H1 (cell line): ENCODE measurements around the gene PILRB. TPM values are rescaled to one million over a fixed set of nuclear protein-coding genes. Genes with fewer than 3 reads are reported as not detected.
"Not testable (repeated sequence)": the region's sequence is repeated elsewhere in the genome, so short reads cannot be mapped to it uniquely, and the experiment has no call there.

Source experiments
- CTCF ChIA-PET: fragments of 300-600 bp; sonication (Branson Sonifier 250); formaldehyde crosslinking; loops from one replicate; lab custom pipeline; 2021; ENCODE audit not compliant: partially characterized antibody; lab: Charles Lee
- POLR2A ChIA-PET: fragments of 300-600 bp; sonication (Branson Sonifier 250); formaldehyde crosslinking; loops from one replicate; lab custom pipeline; 2021; ENCODE audit warnings: inconsistent platforms; ENCODE audit not compliant: partially characterized antibody; lab: Charles Lee
- DNase-seq, 2 experiments: peaks; one replicate each; pipeline versions ENCODE4 v3.0.0 to v3.0.0-alpha.2; 2010 to 2022; ENCODE audit warnings: low spot score in 2 of 2, low read depth in 1 of 2, mixed read lengths in 1 of 2
- FAIRE-seq: peaks from 2 replicates; lab custom pipeline; 2011; peaks lifted over from hg19 to GRCh38; lab: Jason Lieb, UNC
- H2AFZ ChIP-seq: 2 replicates; pipeline ENCODE4 v1.8.1; 2012; ENCODE audit warnings: low read length, inconsistent platforms
- H2AK5ac ChIP-seq: 2 replicates; pipeline ENCODE4 v1.6.1; 2013; ENCODE audit warnings: low read depth, low read length
- H2BK120ac ChIP-seq: replicated peaks from 2 replicates; pipeline ENCODE3; 2013; ENCODE audit warnings: low read depth, low read length, inconsistent platforms
- H2BK12ac ChIP-seq: 2 replicates; pipeline ENCODE4 v1.6.1; 2013; ENCODE audit warnings: low read depth, low read length
- H2BK15ac ChIP-seq: 2 replicates; pipeline ENCODE4 v1.6.1; 2013; ENCODE audit warnings: low read length
- H2BK20ac ChIP-seq: 2 replicates; pipeline ENCODE4 v1.6.1; 2013; ENCODE audit warnings: low read length
- H2BK5ac ChIP-seq: 2 replicates; pipeline ENCODE4 v1.6.1; 2013; ENCODE audit warnings: low read depth, low read length
- H3K14ac ChIP-seq: 2 replicates; pipeline ENCODE4 v1.6.1; 2013; ENCODE audit warnings: inconsistent platforms; ENCODE audit not compliant: insufficient read length
- H3K18ac ChIP-seq: 2 replicates; pipeline ENCODE4 v1.6.1; 2013; ENCODE audit warnings: low read length; ENCODE audit errors: extremely low read depth
- H3K23ac ChIP-seq: 2 replicates; pipeline ENCODE4 v1.6.1; 2013; ENCODE audit warnings: inconsistent platforms; ENCODE audit not compliant: insufficient read length
- H3K23me2 ChIP-seq: 2 replicates; pipeline ENCODE4 v1.6.1; 2013; ENCODE audit warnings: low read depth, low read length
- H3K27ac ChIP-seq: 2 replicates; pipeline ENCODE4 v1.6.1; 2011; ENCODE audit warnings: low read depth, low read length, inconsistent platforms
- H3K27me3 ChIP-seq, 4 experiments: replicated peaks in 1 of 4; 1 replicate in 1 of 4; 2 replicates in 3 of 4; pipeline versions ENCODE4 v1.6.1 to v1.8.1; 2011 to 2013; ENCODE audit warnings: low read length in 3 of 4, mild to moderate bottlenecking in 3 of 4, inconsistent platforms in 2 of 4, mixed read lengths in 2 of 4, moderate library complexity in 1 of 4; ENCODE audit not compliant: control insufficient read depth in 3 of 4, insufficient read depth in 3 of 4; ENCODE audit errors: extremely low read depth in 1 of 4
- H3K36me3 ChIP-seq, 4 experiments: 2 replicates each; pipeline versions ENCODE4 v1.6.1 to v1.8.1; 2011 to 2013; ENCODE audit warnings: mild to moderate bottlenecking in 4 of 4, low read length in 3 of 4, moderate library complexity in 2 of 4, control low read depth in 1 of 4, inconsistent platforms in 1 of 4; ENCODE audit not compliant: insufficient read depth in 4 of 4, control insufficient read depth in 2 of 4
- H3K4ac ChIP-seq: replicated peaks from 2 replicates; pipeline ENCODE3; 2013; ENCODE audit warnings: low read length, low read depth, mixed read lengths, inconsistent platforms; ENCODE audit not compliant: insufficient read length
- H3K4me1 ChIP-seq, 4 experiments: replicated peaks in 1 of 4; 1 replicate in 1 of 4; 2 replicates in 3 of 4; pipeline versions ENCODE4 v1.6.1 to v1.8.1; 2011 to 2013; ENCODE audit warnings: low read length in 3 of 4, inconsistent platforms in 2 of 4, mixed read lengths in 1 of 4; ENCODE audit not compliant: insufficient read depth in 4 of 4, control insufficient read depth in 3 of 4
- H3K4me2 ChIP-seq, 2 experiments: 2 replicates each; pipeline versions ENCODE4 v1.6.1 to v1.8.1; 2011 to 2013; ENCODE audit warnings: low read depth in 2 of 2, low read length in 2 of 2, control low read depth in 1 of 2, inconsistent platforms in 1 of 2, mild to moderate bottlenecking in 1 of 2; ENCODE audit not compliant: insufficient read depth in 1 of 2
- H3K4me3 ChIP-seq, 4 experiments: fragments of 200-600, 300-600 bp in 1 of 4; sonication (generic), shearing (Covaris generic), sonication (Bioruptor Twin) in 1 of 4; 2 replicates each; pipeline versions ENCODE4 v1.5.1 to v1.8.1; 2011 to 2016; ENCODE audit warnings: low read length in 4 of 4, low read depth in 3 of 4, control low read depth in 2 of 4, inconsistent platforms in 2 of 4, mild to moderate bottlenecking in 2 of 4, mixed read lengths in 1 of 4, moderate library complexity in 1 of 4; ENCODE audit not compliant: insufficient read depth in 2 of 4; ENCODE audit errors: extremely low read depth in 1 of 4
- H3K56ac ChIP-seq: replicated peaks from 2 replicates; pipeline ENCODE3; 2013; ENCODE audit warnings: low read depth, mild to moderate bottlenecking, mixed read lengths, low read length, inconsistent platforms; ENCODE audit not compliant: insufficient read length
- H3K79me1 ChIP-seq: 2 replicates; pipeline ENCODE4 v1.6.1; 2013; ENCODE audit warnings: low read depth, low read length, control low read depth
- H3K79me2 ChIP-seq, 2 experiments: 2 replicates each; pipeline versions ENCODE4 v1.6.1 to v1.8.1; 2012 to 2013; ENCODE audit warnings: low read length in 2 of 2, mild to moderate bottlenecking in 2 of 2, inconsistent platforms in 1 of 2; ENCODE audit not compliant: insufficient read depth in 2 of 2, control insufficient read depth in 1 of 2
- H3K9ac ChIP-seq, 4 experiments: replicated peaks in 1 of 4; 1 replicate in 1 of 4; 2 replicates in 3 of 4; pipeline versions ENCODE4 v1.6.1 to v1.8.1; 2011 to 2013; ENCODE audit warnings: low read depth in 3 of 4, low read length in 3 of 4, control low read depth in 2 of 4, mild to moderate bottlenecking in 2 of 4, moderate library complexity in 2 of 4, inconsistent platforms in 1 of 4; ENCODE audit errors: extremely low read depth in 1 of 4
- H3K9me3 ChIP-seq, 2 experiments: 2 replicates each; pipeline versions ENCODE4 v1.6.1 to v1.8.1; 2012 to 2013; ENCODE audit warnings: mild to moderate bottlenecking in 2 of 2, moderate library complexity in 2 of 2, control low read depth in 1 of 2, inconsistent platforms in 1 of 2, low read depth in 1 of 2, low read length in 1 of 2, mixed read lengths in 1 of 2; ENCODE audit not compliant: insufficient read depth in 2 of 2
- H4K20me1 ChIP-seq, 2 experiments: replicated peaks in 1 of 2; 2 replicates each; pipeline versions ENCODE3 to v1.8.1; 2011 to 2013; ENCODE audit warnings: inconsistent platforms in 2 of 2, low read length in 2 of 2, mild to moderate bottlenecking in 1 of 2; ENCODE audit not compliant: insufficient read depth in 2 of 2, control insufficient read depth in 1 of 2
- H4K5ac ChIP-seq: 2 replicates; pipeline ENCODE4 v1.6.1; 2013; ENCODE audit warnings: low read length, low read depth, mixed read lengths, inconsistent platforms; ENCODE audit not compliant: insufficient read length
- H4K8ac ChIP-seq: 2 replicates; pipeline ENCODE4 v1.8.0; 2013; ENCODE audit warnings: mild to moderate bottlenecking, moderate library complexity, low read length, inconsistent platforms; ENCODE audit not compliant: insufficient read depth; ENCODE audit errors: extremely low read depth
- H4K91ac ChIP-seq: replicated peaks from 2 replicates; pipeline ENCODE3; 2013; ENCODE audit warnings: low read length, mixed read lengths, inconsistent platforms; ENCODE audit not compliant: insufficient read length
- CTCF ChIP-seq, 3 experiments: IDR thresholded peaks; 1 replicate in 2 of 3; 2 replicates in 1 of 3; pipeline versions ENCODE4 v1.5.1 to v1.6.1; 2011; ENCODE audit warnings: low read length in 3 of 3, mild to moderate bottlenecking in 3 of 3, inconsistent platforms in 2 of 3, low read depth in 1 of 3, moderate library complexity in 1 of 3; ENCODE audit not compliant: insufficient read depth in 1 of 3; ENCODE audit errors: control extremely low read depth in 1 of 3
- WGBS, 2 experiments: shearing (Covaris generic) in 1 of 2; methylation state at CpG; one replicate each; pipeline versions ENCODE4 v1.1.6 to v1.1.7; 2013 to 2015; ENCODE audit warnings: low lambda C conversion rate in 2 of 2, mixed read lengths in 2 of 2, inconsistent platforms in 1 of 2, low coverage in 1 of 2, missing lambda C conversion rate in 1 of 2; ENCODE audit not compliant: insufficient replicate concordance in 2 of 2, insufficient coverage in 1 of 2, insufficient read length in 1 of 2; ENCODE audit errors: extremely low coverage in 1 of 2, missing lambda C conversion rate in 1 of 2; 5-methylcytosine and 5-hydroxymethylcytosine counted together
- polyA plus RNA-seq, 7 experiments: library from polyadenylated mRNA; depleted of rRNA in 3 of 7; stranded (reverse) in 5 of 7; unstranded in 2 of 7; fragments of >200 nt in 5 of 7; fragments of 200-250 nt in 2 of 7; gene quantifications; 1 replicate in 5 of 7; 2 replicates in 1 of 7; 4 replicates in 1 of 7; pipeline versions ENCODE4 v1.2.1 to v1.2.3, GENCODE V29; 2011 to 2013; ENCODE audit warnings: missing spikeins in 2 of 7, mixed read lengths in 2 of 7
- total RNA-seq: library from RNA; stranded (reverse); fragmentation: NEBNext Ultra II Directional; extraction: Animal tissue kit (Norgen Biotek cat#: 25700); gene quantifications from 2 replicates; pipeline ENCODE4 v1.2.1, GENCODE V29; 2021

The PILRB gene
- total and polyA plus RNA-seq, 2 of the 8 experiments (the other 6 are each of a cell fraction or from before 2014, with no cell fraction given) = 32.2 to 49.9 TPM

- CTCF ChIA-PET = interaction anchor here (0.8 to 3.6 kb wide), 18 partner anchors 8 to 212 kb away, joined by 3 to 27 read pairs (median 4); no protein-coding TSS in a partner anchor
- H4K5ac ChIP-seq, H2AK5ac ChIP-seq, H4K8ac ChIP-seq, H3K4me2 ChIP-seq, H3K23me2 ChIP-seq, H3K18ac ChIP-seq, H4K20me1 ChIP-seq, H3K79me2 ChIP-seq: not testable (repeated sequence)
- WGBS, 2 experiments = 87% methylated on average over 9 of the region's 13 CpGs; no CpG with 5 or more reads in 1 of the 2 experiments
- TF ChIP-seq CTCF (IDR thresholded peaks at IDR 0.05; ENCODE audit: control extremely low read depth in 1 of 3, insufficient read depth in 1 of 3, low read depth in 1 of 3, low read length in 3 of 3) = peak; percentile 34 to 36 (median 35)
- TF ChIP-seq, all 59 proteins: peak for 1; not testable (repeated sequence) for 58
- DNase-seq, H3K27ac ChIP-seq, H3K9me3 ChIP-seq, H2BK15ac ChIP-seq, H2AFZ ChIP-seq, H2BK5ac ChIP-seq, H3K14ac ChIP-seq, H3K79me1 ChIP-seq, H2BK120ac ChIP-seq, H3K23ac ChIP-seq, H3K4ac ChIP-seq, H3K4me3 ChIP-seq, H4K91ac ChIP-seq, FAIRE-seq, H2BK20ac ChIP-seq, H3K4me1 ChIP-seq, H3K9ac ChIP-seq, H3K56ac ChIP-seq, H2BK12ac ChIP-seq, H3K27me3 ChIP-seq: not testable (repeated sequence)
- peaks cover 12 to 47% (median 34%) of the 10 kb centered on the region in 4 experiments for H3K36me3 ChIP-seq
- POLR2A ChIA-PET = interaction anchor here (0.7 to 1.9 kb wide), 7 partner anchors 8 to 262 kb away, joined by 3 to 6 read pairs (median 3); partner anchors contain the start of gene MEPCE
These were observed 13.2 kb upstream of the PILRB start for GRCh38 chr7:100344560-100345287.
